GM18498 (cell line): ENCODE data around the gene CNOT1.
A peak's percentile ranks its signal among the peaks of the same experiment; 100 is the strongest.

Experiments
- ATAC-seq: cut with Tn5 transposase; IDR thresholded peaks from one replicate; pipeline ENCODE4 v1.9.1; 2021; ENCODE audit warnings: mild to moderate bottlenecking, moderate library complexity; ENCODE audit not compliant: unreplicated experiment

Gene CNOT1

GRCh38 chr16:58518980-58519368 lies 110.7 kb downstream of the CNOT1 start:
- no peak for ATAC-seq

GRCh38 chr16:58518083-58518979 lies 111.3 kb downstream of the CNOT1 start:
- ATAC-seq = peak; percentile 38

- ATAC-seq = no peak
These were observed 112.9 kb downstream of the CNOT1 start for GRCh38 chr16:58516768-58517107.

- ATAC-seq = peak; percentile 33
These were observed 113.5 kb downstream of the CNOT1 start for GRCh38 chr16:58515871-58516767.

- ATAC-seq = peak; percentile 80
These were observed 114.3 kb downstream of the CNOT1 start, which contains the start of gene SETD6 for GRCh38 chr16:58515125-58515870. TSS of gene SETD6 (plus strand) at chr16:58515517. CDS start at chr16:58515538, 21 bp downstream.

GRCh38 chr16:58513874-58514273 lies 115.8 kb downstream of the CNOT1 start:
- no peak for ATAC-seq

- ATAC-seq = peak; percentile 42
These were observed 117.5 kb downstream of the CNOT1 start for GRCh38 chr16:58511933-58512815.

GRCh38 chr16:58510776-58511628 lies 118.6 kb downstream of the CNOT1 start:
- ATAC-seq = no peak

- no peak for ATAC-seq
These were observed 119.4 kb downstream of the CNOT1 start for GRCh38 chr16:58510097-58510775.

GRCh38 chr16:58509256-58510096 lies 120.2 kb downstream of the CNOT1 start:
- ATAC-seq = no peak

GRCh38 chr16:58508671-58509251 lies 120.9 kb downstream of the CNOT1 start:
- ATAC-seq = no peak

GRCh38 chr16:58507963-58508670 lies 121.5 kb downstream of the CNOT1 start:
- no peak for ATAC-seq

- no peak for ATAC-seq
These were observed 122.2 kb downstream of the CNOT1 start for GRCh38 chr16:58507195-58507962.

- no peak for ATAC-seq
These were observed 123.1 kb downstream of the CNOT1 start for GRCh38 chr16:58506241-58507194.
